Lung (tissue), 12 donors: ENCODE data around the gene CDYL. TPM values are rescaled to one million over a fixed set of nuclear protein-coding genes. Genes with fewer than 3 reads are reported as not detected.
"Not testable (repeated sequence)": the region's sequence is repeated elsewhere in the genome, so short reads cannot be mapped to it uniquely, and the experiment has no call there.

ENCODE experiments used
- ATAC-seq: fragments of 200-7000 bp; cut with Tn5 transposase; one replicate; pipeline ENCODE4 v1.9.1; 2020; ENCODE audit warnings: moderate number of reproducible peaks; ENCODE audit not compliant: insufficient read depth, low FRiP score
- DNase-seq, 3 donors: peaks; one replicate each; pipeline ENCODE4 v3.0.0-alpha.2; 2013 to 2017
- H3K27ac ChIP-seq, 2 donors: one replicate each; pipeline ENCODE4 v1.5.1; 2013; ENCODE audit warnings: mild to moderate bottlenecking in 2 of 2, moderate library complexity in 2 of 2, control low read depth in 1 of 2, inconsistent platforms in 1 of 2, low read depth in 1 of 2, low read length in 1 of 2
- H3K27me3 ChIP-seq, 3 donors: one replicate each; pipeline ENCODE4 v1.5.1; 2013; ENCODE audit warnings: low read length in 2 of 3; ENCODE audit not compliant: control insufficient read depth in 3 of 3, insufficient read depth in 3 of 3
- H3K36me3 ChIP-seq, 4 donors: one replicate each; pipeline ENCODE4 v1.5.1; 2013; ENCODE audit warnings: low read length in 4 of 4, mild to moderate bottlenecking in 1 of 4, moderate library complexity in 1 of 4; ENCODE audit not compliant: control insufficient read depth in 4 of 4, insufficient read depth in 4 of 4
- H3K4me1 ChIP-seq, 5 donors: one replicate each; pipeline ENCODE4 v1.5.1; 2013; ENCODE audit warnings: low read length in 5 of 5, mild to moderate bottlenecking in 2 of 5, moderate library complexity in 1 of 5; ENCODE audit not compliant: control insufficient read depth in 5 of 5, insufficient read depth in 5 of 5
- H3K4me3 ChIP-seq: one replicate; pipeline ENCODE4 v1.5.1; 2013; ENCODE audit warnings: mild to moderate bottlenecking, control low read depth, moderate library complexity
- H3K9ac ChIP-seq, 2 donors: one replicate each; pipeline ENCODE4 v1.5.1; 2013; ENCODE audit warnings: low read length in 2 of 2, control low read depth in 1 of 2; ENCODE audit not compliant: insufficient read depth in 1 of 2
- H3K9me3 ChIP-seq, 4 donors: one replicate each; pipeline ENCODE4 v1.5.1; 2013; ENCODE audit warnings: low read length in 3 of 4, mild to moderate bottlenecking in 1 of 4, moderate library complexity in 1 of 4; ENCODE audit not compliant: control insufficient read depth in 4 of 4, insufficient read depth in 3 of 4
- WGBS, 2 donors: extraction: QIAGEN DNeasy Blood & Tissue Kit; methylation state at CpG; one replicate each; pipeline ENCODE4 v1.1.7; 2013; 5-methylcytosine and 5-hydroxymethylcytosine counted together
- polyA plus RNA-seq, 2 donors: library from polyadenylated mRNA; stranded (reverse); fragments of 200-250 nt; gene quantifications; one replicate each; pipeline ENCODE4 v1.2.1, GENCODE V29; 2013
- total RNA-seq, 2 donors: library from RNA; depleted of rRNA in 1 of 2; stranded (reverse); fragments of >200 nt in 1 of 2; gene quantifications; one replicate each; pipeline ENCODE4 v1.2.1, GENCODE V29; 2014 to 2021
- TF ChIP-seq, protein P1 (sequence below): IDR thresholded peaks from 2 replicates; pipeline ENCODE4 v1.5.1; 2012; ENCODE audit warnings: mild to moderate bottlenecking; ENCODE audit errors: control extremely low read depth, extremely low read depth
- donor health status: control.
- donor health status: control.
- donor health status: Bipolar disorder and iron deficiency.
- donor health status: healthy.
- donor health status: DM: yes; HTN: yes; CAD: no.

CDYL gene
- total and polyA plus RNA-seq, 4 donors: 5.8 to 51.6 (median 20.9) TPM

DNA sequence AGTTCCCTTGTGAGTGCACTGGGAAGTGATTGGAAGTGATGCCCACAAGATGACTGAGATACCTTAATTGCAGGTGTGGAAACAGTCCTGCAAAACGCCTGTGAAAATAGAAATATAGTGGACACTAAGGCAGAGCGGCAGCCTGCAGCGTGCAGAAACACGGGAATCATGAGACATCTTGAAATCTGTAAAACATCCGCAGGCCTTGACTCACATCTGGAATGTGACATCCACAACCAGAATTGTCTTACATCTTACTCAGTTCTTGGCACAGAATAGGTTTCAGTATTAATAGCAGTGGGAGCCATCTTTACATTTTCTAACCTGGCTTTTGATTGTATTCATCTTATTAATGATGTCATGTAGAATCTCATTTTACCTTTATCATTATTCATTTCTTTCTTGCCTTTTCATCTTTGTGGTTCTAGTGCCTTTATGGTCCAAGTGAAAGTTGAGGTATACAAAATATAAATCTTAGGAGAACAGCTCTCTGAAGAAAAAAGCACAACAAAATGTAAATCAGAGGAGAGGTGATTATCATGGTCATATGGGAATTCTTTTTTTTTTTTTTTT lies 44.6 kb downstream of the CDYL start:
- DNase-seq (no peak), ATAC-seq (no peak)
- 90 to 92% methylated on average over 5 of the region's 5 CpGs for WGBS, 2 donors
- peaks cover 0 to 3% (median under 1%) of the 10 kb centered on the region in 4 donors for H3K9me3 ChIP-seq
- no peaks in the 10 kb centered on the region for H3K27me3 ChIP-seq
- H3K4me3 ChIP-seq: no peak overlapping the region
- no peak overlapping the region for H3K27ac ChIP-seq
- peaks cover 0 to 2% (median 0%) of the 10 kb centered on the region in 5 donors for H3K4me1 ChIP-seq
- no peaks in the 10 kb centered on the region for H3K36me3 ChIP-seq
- no peak overlapping the region for H3K9ac ChIP-seq
- TF ChIP-seq, protein P1, sequence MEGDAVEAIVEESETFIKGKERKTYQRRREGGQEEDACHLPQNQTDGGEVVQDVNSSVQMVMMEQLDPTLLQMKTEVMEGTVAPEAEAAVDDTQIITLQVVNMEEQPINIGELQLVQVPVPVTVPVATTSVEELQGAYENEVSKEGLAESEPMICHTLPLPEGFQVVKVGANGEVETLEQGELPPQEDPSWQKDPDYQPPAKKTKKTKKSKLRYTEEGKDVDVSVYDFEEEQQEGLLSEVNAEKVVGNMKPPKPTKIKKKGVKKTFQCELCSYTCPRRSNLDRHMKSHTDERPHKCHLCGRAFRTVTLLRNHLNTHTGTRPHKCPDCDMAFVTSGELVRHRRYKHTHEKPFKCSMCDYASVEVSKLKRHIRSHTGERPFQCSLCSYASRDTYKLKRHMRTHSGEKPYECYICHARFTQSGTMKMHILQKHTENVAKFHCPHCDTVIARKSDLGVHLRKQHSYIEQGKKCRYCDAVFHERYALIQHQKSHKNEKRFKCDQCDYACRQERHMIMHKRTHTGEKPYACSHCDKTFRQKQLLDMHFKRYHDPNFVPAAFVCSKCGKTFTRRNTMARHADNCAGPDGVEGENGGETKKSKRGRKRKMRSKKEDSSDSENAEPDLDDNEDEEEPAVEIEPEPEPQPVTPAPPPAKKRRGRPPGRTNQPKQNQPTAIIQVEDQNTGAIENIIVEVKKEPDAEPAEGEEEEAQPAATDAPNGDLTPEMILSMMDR: no peak

DNA sequence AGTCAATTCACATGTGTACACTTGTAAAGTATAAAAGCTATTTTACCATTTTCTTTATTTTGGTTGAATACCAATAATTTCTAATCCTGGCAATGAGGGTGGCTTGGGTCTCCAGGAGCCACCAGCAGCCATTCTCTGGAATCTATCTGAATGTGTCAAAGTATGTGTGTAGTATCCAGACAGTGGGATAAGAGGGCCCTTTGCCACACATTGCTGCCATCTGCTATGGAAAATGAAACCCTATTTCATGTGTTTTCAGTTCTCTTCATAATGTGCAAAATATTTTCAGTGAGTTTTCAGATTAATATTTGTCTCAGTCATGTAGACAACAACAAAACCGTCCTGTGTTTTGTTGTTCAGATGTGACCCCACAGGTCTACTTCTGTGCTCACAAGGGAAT lies 46.3 kb downstream of the CDYL start:
- ATAC-seq (no peak), DNase-seq (no peak)
- no peak overlapping the region for H3K9ac ChIP-seq
- 94 to 95% methylated on average over 1 of the region's 1 CpG for WGBS, 2 donors
- TF ChIP-seq, protein P1: no peak
- no peak overlapping the region for H3K4me3 ChIP-seq
- H3K9me3 ChIP-seq: peaks cover 0 to 6% (median 1%) of the 10 kb centered on the region in 4 donors
- no peak overlapping the region for H3K27ac ChIP-seq
- H3K27me3 ChIP-seq: no peaks in the 10 kb centered on the region
- peaks cover 0 to 2% (median 0%) of the 10 kb centered on the region in 5 donors for H3K4me1 ChIP-seq
- no peaks in the 10 kb centered on the region for H3K36me3 ChIP-seq

DNA sequence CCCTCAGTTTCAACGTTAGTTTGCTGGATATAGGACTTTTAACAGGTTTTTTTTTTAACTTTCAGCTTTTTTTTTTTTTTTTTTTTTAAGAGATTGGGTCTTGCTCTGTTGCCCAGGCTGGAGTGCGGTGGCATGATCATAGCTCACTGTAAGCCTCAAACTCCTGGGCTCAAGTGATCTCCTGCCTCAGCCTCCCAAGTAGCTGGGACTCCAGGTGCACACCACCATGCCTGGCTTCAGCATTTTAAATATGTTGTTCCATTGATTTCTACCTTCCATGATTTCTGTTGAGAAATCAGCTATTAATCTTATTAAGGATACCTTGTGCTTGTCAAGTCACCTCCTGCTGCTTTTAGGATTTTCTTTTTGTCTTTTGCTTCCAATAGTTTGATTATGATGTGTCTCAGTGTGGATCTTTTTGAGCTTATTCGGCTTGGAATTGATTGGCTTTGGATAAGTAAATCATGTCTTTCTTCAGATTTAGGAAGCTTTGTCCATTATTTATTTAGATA lies 52.0 kb downstream of the CDYL start:
- WGBS, 2 donors: 95 to 97% methylated on average over 3 of the region's 3 CpGs
- Histone ChIP-seq H3K27ac (no peak overlapping the region), H3K27me3 (no peaks in the 10 kb centered on the region), H3K9ac (no peak overlapping the region), H3K4me3 (no peak overlapping the region), H3K36me3 (no peaks in the 10 kb centered on the region), H3K4me1 (no peaks in the 10 kb centered on the region), H3K9me3 (peaks cover 8 to 23% (median 10%) of the 10 kb centered on the region in 4 donors)
- no peak for ATAC-seq
- DNase-seq: no peak
- TF ChIP-seq, protein P1: no peak

DNA sequence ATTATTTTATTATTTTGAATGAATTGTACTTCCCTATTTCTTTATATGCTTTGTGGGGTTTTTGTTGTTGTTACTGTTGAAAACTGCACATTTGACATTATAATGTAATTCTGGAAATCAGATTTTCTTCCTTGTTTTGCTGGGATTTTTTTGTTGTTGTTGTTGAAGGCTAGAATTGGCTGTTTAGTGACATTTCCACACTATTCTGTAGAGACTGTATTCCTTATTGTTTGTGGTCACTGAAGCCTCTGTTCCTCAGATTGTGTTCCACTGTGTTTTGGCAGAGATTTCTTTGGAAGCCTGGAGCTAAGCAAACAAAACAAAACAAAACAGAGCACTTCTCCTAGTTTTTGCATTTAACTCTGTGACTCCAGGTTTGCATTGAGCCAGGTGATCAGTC lies 52.9 kb downstream of the CDYL start:
- Histone ChIP-seq H3K4me3 (no peak overlapping the region), H3K9ac (no peak overlapping the region), H3K27ac (no peak overlapping the region), H3K9me3 (peaks cover 6 to 23% (median 10%) of the 10 kb centered on the region in 4 donors), H3K36me3 (no peaks in the 10 kb centered on the region), H3K4me1 (no peaks in the 10 kb centered on the region), H3K27me3 (no peaks in the 10 kb centered on the region)
- ATAC-seq (no peak), DNase-seq (no peak)
- TF ChIP-seq, protein P1: no peak

DNA sequence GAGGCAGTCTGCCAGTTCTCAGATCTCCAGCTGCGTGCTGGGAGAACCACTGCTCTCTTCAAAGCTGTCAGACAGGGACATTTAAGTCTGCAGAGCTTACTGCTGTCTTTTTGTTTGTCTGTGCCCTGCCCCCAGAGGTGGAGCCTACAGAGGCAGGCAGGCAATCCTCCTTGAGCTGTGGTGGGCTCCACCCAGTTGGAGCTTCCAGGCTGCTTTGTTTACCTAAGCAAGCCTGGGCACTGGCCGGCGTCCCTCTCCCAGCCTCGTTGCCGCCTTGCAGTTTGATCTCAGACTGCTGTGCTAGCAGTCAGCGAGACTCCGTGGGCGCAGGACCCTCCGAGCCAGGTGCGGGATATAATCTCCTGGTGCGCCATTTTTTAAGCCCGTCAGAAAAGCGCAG lies 59.3 kb downstream of the CDYL start:
- WGBS, 2 donors: 96 to 97% methylated on average over 12 to 13 of the region's 13 CpGs
- not testable (repeated sequence) for H3K27ac ChIP-seq, H3K36me3 ChIP-seq, H3K4me1 ChIP-seq, H3K9ac ChIP-seq, DNase-seq, H3K27me3 ChIP-seq, H3K4me3 ChIP-seq, ATAC-seq
- peaks cover 0 to 12% (median under 1%) of the 10 kb centered on the region in 4 donors for H3K9me3 ChIP-seq
